Measurements from ENCODE around the gene XRCC5. TPM values are rescaled to one million over a fixed set of nuclear protein-coding genes. Genes with fewer than 3 reads are reported as not detected.

The XRCC5 gene
- polyA plus RNA-seq, 1 donor = 143 TPM

GRCh38 chr2:216084547-216084946 is 24.6 kb upstream of the XRCC5 start:
- DNase-seq (ENCODE audit: low read depth) = no peak

- no peak for DNase-seq (ENCODE audit: low read depth)
These were observed 22.8 kb upstream of the XRCC5 start for GRCh38 chr2:216086207-216086893.

GRCh38 chr2:216090369-216090786 is 18.8 kb upstream of the XRCC5 start:
- no peak for DNase-seq (ENCODE audit: low read depth)

- no peak for DNase-seq (ENCODE audit: low read depth)
These were observed 16.5 kb upstream of the XRCC5 start for GRCh38 chr2:216092646-216093045.

GRCh38 chr2:216094701-216095100 is 14.4 kb upstream of the XRCC5 start:
- DNase-seq (ENCODE audit: low read depth) = no peak

GRCh38 chr2:216098421-216099334 is 10.5 kb upstream of the XRCC5 start:
- DNase-seq (ENCODE audit: low read depth) = no peak

- DNase-seq (ENCODE audit: low read depth) = no peak
These were observed 8.0 kb upstream of the XRCC5 start for GRCh38 chr2:216101109-216101508.

GRCh38 chr2:216103213-216103612 is 5.9 kb upstream of the XRCC5 start:
- no peak for DNase-seq (ENCODE audit: low read depth)

- no peak for DNase-seq (ENCODE audit: low read depth)
These were observed 4.5 kb upstream of the XRCC5 start for GRCh38 chr2:216104691-216105090.

- no peak for DNase-seq (ENCODE audit: low read depth)
These were observed 1.8 kb upstream of the XRCC5 start for GRCh38 chr2:216107320-216107719.

- no peak for DNase-seq (ENCODE audit: low read depth)
These were observed 1.4 kb upstream of the XRCC5 start for GRCh38 chr2:216107760-216108159.

GRCh38 chr2:216108310-216108966 is 710 bp upstream of the XRCC5 start:
- DNase-seq (ENCODE audit: low read depth) = no peak

- peak; percentile 17 for DNase-seq (ENCODE audit: low read depth)
These were observed 940 bp downstream of the XRCC5 start for GRCh38 chr2:216109962-216110614.

- no peak for DNase-seq (ENCODE audit: low read depth)
These were observed 1.5 kb downstream of the XRCC5 start for GRCh38 chr2:216110620-216111019.

GRCh38 chr2:216111122-216111521 is 2.0 kb downstream of the XRCC5 start:
- no peak for DNase-seq (ENCODE audit: low read depth)

- DNase-seq (ENCODE audit: low read depth) = no peak
These were observed 3.8 kb downstream of the XRCC5 start for GRCh38 chr2:216112926-216113325.

GRCh38 chr2:216113572-216113971 is 4.4 kb downstream of the XRCC5 start:
- DNase-seq (ENCODE audit: low read depth) = no peak

GRCh38 chr2:216114382-216114713 is 5.2 kb downstream of the XRCC5 start:
- DNase-seq (ENCODE audit: low read depth) = no peak

- DNase-seq (ENCODE audit: low read depth) = peak; percentile 98
These were observed 5.8 kb downstream of the XRCC5 start for GRCh38 chr2:216114714-216115531.

- no peak for DNase-seq (ENCODE audit: low read depth)
These were observed 7.3 kb downstream of the XRCC5 start for GRCh38 chr2:216116418-216116817.
